PC-9 (cell line): ENCODE results near the gene GPR142.

ENCODE experiments used
- EZH2 ChIP-seq: fragments of 200-600 bp; sonication (generic); IDR thresholded peaks from 2 replicates; pipeline ENCODE4 v1.8.0; 2017; ENCODE audit warnings: antibody characterized with exemption, low read depth
- TF ChIP-seq, protein P1 (sequence below): fragments of 200-600 bp; sonication (generic); conservative IDR thresholded peaks from 2 replicates; pipeline ENCODE4 v1.6.1; 2017; ENCODE audit warnings: mixed run types, antibody characterized with exemption, mild to moderate bottlenecking, moderate library complexity

DNA sequence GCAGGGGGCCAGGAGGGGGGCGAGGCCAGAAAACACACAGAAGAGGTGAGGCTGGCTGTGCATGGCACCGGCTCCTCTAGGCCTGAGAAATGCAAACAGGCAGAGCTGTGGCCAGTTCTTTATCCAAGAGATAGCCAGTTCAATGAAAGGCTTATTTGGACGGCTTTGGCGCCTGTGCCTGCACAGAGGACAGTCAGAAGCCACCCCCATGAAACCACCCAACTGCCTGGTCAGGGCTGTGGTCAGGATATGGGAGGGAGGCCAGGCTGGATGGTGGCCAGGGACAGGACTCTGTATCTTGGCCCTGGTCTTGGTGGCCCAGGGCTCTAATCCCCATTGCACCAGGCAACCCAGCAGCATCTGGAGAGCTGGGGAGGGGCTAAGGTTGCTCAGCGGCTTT is 40.1 kb downstream of the GPR142 start:
- TF ChIP-seq, protein P1, sequence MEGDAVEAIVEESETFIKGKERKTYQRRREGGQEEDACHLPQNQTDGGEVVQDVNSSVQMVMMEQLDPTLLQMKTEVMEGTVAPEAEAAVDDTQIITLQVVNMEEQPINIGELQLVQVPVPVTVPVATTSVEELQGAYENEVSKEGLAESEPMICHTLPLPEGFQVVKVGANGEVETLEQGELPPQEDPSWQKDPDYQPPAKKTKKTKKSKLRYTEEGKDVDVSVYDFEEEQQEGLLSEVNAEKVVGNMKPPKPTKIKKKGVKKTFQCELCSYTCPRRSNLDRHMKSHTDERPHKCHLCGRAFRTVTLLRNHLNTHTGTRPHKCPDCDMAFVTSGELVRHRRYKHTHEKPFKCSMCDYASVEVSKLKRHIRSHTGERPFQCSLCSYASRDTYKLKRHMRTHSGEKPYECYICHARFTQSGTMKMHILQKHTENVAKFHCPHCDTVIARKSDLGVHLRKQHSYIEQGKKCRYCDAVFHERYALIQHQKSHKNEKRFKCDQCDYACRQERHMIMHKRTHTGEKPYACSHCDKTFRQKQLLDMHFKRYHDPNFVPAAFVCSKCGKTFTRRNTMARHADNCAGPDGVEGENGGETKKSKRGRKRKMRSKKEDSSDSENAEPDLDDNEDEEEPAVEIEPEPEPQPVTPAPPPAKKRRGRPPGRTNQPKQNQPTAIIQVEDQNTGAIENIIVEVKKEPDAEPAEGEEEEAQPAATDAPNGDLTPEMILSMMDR = no peak
- no peak for TF ChIP-seq EZH2
